Bone marrow (tissue), 2 donors: Measurements from ENCODE around the gene MIX23.
"Not testable (repeated sequence)": the region's sequence is repeated elsewhere in the genome, so short reads cannot be mapped to it uniquely, and the experiment has no call there.

Experiments used
- DNase-seq, 2 donors: peaks; one replicate each; lab custom pipeline; 2025; lab: John Stamatoyannopoulos, UW

Gene MIX23

GRCh38 chr3:122392868-122393844, 10.1 kb upstream of the MIX23 start:
- DNase-seq, result peak in 1 of 2 donors; percentile 32

- no peak for DNase-seq
Observed at GRCh38 chr3:122391681-122392446, 8.8 kb upstream of the MIX23 start.

- DNase-seq, result no peak
Observed at GRCh38 chr3:122390665-122391064, 7.6 kb upstream of the MIX23 start.

GRCh38 chr3:122389892-122390291, 6.9 kb upstream of the MIX23 start:
- DNase-seq, result no peak

- DNase-seq, result no peak
Observed at GRCh38 chr3:122389197-122389596, 6.2 kb upstream of the MIX23 start.

- no peak for DNase-seq
Observed at GRCh38 chr3:122387709-122388108, 4.7 kb upstream of the MIX23 start.

GRCh38 chr3:122383771-122384697, 1.0 kb upstream of the MIX23 start, which contains the start of gene FAM162A:
Gene FAM162A (plus strand): TSS chr3:122384182. CDS start chr3:122384266, 84 bp downstream.
- DNase-seq, result peak; percentile 80 to 88

GRCh38 chr3:122377975-122378374, 5.1 kb downstream of the MIX23 start:
- DNase-seq, result no peak

- no peak for DNase-seq
Observed at GRCh38 chr3:122374034-122374433, 9.0 kb downstream of the MIX23 start.

- DNase-seq, result no peak
Observed at GRCh38 chr3:122366379-122366749, 16.7 kb downstream of the MIX23 start.

- not testable (repeated sequence) for DNase-seq
Observed at GRCh38 chr3:122365582-122366378, 17.3 kb downstream of the MIX23 start.

- no peak for DNase-seq
Observed at GRCh38 chr3:122365073-122365472, 18.0 kb downstream of the MIX23 start.

- no peak for DNase-seq
Observed at GRCh38 chr3:122364490-122364889, 18.5 kb downstream of the MIX23 start.

- no peak for DNase-seq
Observed at GRCh38 chr3:122362026-122362425, 21.0 kb downstream of the MIX23 start.

GRCh38 chr3:122358703-122359032, 24.4 kb downstream of the MIX23 start:
- DNase-seq, result no peak

GRCh38 chr3:122357828-122358702, 25.0 kb downstream of the MIX23 start:
- DNase-seq, result no peak

- DNase-seq, result no peak
Observed at GRCh38 chr3:122356402-122356801, 26.6 kb downstream of the MIX23 start.

GRCh38 chr3:122355612-122356011, 27.4 kb downstream of the MIX23 start:
- no peak for DNase-seq

- DNase-seq, result no peak
Observed at GRCh38 chr3:122353893-122354401, 29.1 kb downstream of the MIX23 start.

GRCh38 chr3:122353215-122353614, 29.8 kb downstream of the MIX23 start:
- DNase-seq, result no peak
